OCI-LY3 (cell line): ENCODE measurements around the gene OSBPL7.

Experiments
- EZH2phosphoT487 ChIP-seq: fragments of 200-600 bp; shearing (Covaris generic); IDR thresholded peaks from 2 replicates; pipeline ENCODE4 v1.6.1; 2018; ENCODE audit warnings: antibody characterized with exemption, mixed run types, low read depth
- TF ChIP-seq, protein P1 (sequence below): fragments of 200-600, 300-600 bp; sonication (generic); IDR thresholded peaks from 2 replicates; pipeline ENCODE4 v1.5.1; 2014; ENCODE audit warnings: antibody characterized with exemption, low read length, low read depth

GRCh38 chr17:47830396-47831002 is 8.9 kb upstream of the OSBPL7 start:
- TF ChIP-seq, protein P1, sequence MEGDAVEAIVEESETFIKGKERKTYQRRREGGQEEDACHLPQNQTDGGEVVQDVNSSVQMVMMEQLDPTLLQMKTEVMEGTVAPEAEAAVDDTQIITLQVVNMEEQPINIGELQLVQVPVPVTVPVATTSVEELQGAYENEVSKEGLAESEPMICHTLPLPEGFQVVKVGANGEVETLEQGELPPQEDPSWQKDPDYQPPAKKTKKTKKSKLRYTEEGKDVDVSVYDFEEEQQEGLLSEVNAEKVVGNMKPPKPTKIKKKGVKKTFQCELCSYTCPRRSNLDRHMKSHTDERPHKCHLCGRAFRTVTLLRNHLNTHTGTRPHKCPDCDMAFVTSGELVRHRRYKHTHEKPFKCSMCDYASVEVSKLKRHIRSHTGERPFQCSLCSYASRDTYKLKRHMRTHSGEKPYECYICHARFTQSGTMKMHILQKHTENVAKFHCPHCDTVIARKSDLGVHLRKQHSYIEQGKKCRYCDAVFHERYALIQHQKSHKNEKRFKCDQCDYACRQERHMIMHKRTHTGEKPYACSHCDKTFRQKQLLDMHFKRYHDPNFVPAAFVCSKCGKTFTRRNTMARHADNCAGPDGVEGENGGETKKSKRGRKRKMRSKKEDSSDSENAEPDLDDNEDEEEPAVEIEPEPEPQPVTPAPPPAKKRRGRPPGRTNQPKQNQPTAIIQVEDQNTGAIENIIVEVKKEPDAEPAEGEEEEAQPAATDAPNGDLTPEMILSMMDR: no peak
- TF ChIP-seq EZH2phosphoT487: no peak
